Measurements from ENCODE around the gene CYP2F1.

GRCh38 chr19:41111750-41112295, 2.4 kb upstream of the CYP2F1 start:
- TF ChIP-seq CTCF (IDR thresholded peaks at IDR 0.05) (no peak), POLR2A (IDR thresholded peaks at IDR 0.05) (no peak)
